SK-N-SH (cell line): ENCODE measurements around the gene GNAZ.

Experiments
- CTCF ChIP-seq: fragments of 200-600 bp; sonication (generic); IDR thresholded peaks from 2 replicates; pipeline ENCODE4 v1.6.1; 2017; ENCODE audit warnings: antibody characterized with exemption, mild to moderate bottlenecking, moderate library complexity
- EZH2phosphoT487 ChIP-seq: fragments of 200-600 bp; sonication (generic); IDR thresholded peaks from 2 replicates; pipeline ENCODE4 v1.6.1; 2017; ENCODE audit warnings: low read depth, mixed run types, mild to moderate bottlenecking, antibody characterized with exemption, moderate library complexity, borderline replicate concordance
- FOXJ3 ChIP-seq: sonication (generic); formaldehyde crosslinking; IDR thresholded peaks from 2 replicates; pipeline ENCODE4 v1.5.1; 2020; ENCODE audit warnings: mild to moderate bottlenecking, missing genetic modification reagents
- FOXM1 ChIP-seq: IDR thresholded peaks from 2 replicates; pipeline ENCODE4 v1.4.0; 2012; ENCODE audit warnings: low read depth, mild to moderate bottlenecking
- MAX ChIP-seq: IDR thresholded peaks from 2 replicates; pipeline ENCODE4 v1.4.0; 2012; ENCODE audit warnings: low read depth
- MXI1 ChIP-seq: IDR thresholded peaks from 2 replicates; pipeline ENCODE4 v1.6.1; 2012; ENCODE audit warnings: mild to moderate bottlenecking, low read depth, low read length, improper control_type of control experiment
- PBX3 ChIP-seq: IDR thresholded peaks from 2 replicates; pipeline ENCODE4; 2012
- POLR2AphosphoS5 ChIP-seq: IDR thresholded peaks from 2 replicates; pipeline ENCODE4 v1.6.1; 2012; ENCODE audit warnings: low read depth, low read length
- REST ChIP-seq: IDR thresholded peaks from 2 replicates; pipeline ENCODE4 v1.6.1; 2012; ENCODE audit warnings: mild to moderate bottlenecking, low read depth, low read length, moderate library complexity
- SMC3 ChIP-seq: IDR thresholded peaks from 2 replicates; pipeline ENCODE4 v1.6.1; 2012; ENCODE audit warnings: low read depth, low read length, improper control_type of control experiment
- USF2 ChIP-seq: fragments of 150-350 bp; IDR thresholded peaks from 2 replicates; pipeline ENCODE4 v1.6.1; 2017; ENCODE audit warnings: antibody characterized with exemption, low read length, low read depth, borderline replicate concordance

- no peak for TF ChIP-seq FOXJ3 (CRISPR knock-in tag)
- TF ChIP-seq FOXM1, result no peak
- no peak for TF ChIP-seq CTCF
- no peak for TF ChIP-seq SMC3
- no peak for TF ChIP-seq PBX3
- no peak for TF ChIP-seq MXI1
- TF ChIP-seq POLR2AphosphoS5, result no peak
- no peak for TF ChIP-seq REST
- TF ChIP-seq EZH2phosphoT487, result no peak
- no peak for TF ChIP-seq MAX
- TF ChIP-seq USF2, result no peak
These were observed 38.1 kb downstream of the GNAZ start for GRCh38 chr22:23108249-23109078.
